ENCODE measurements around the gene LRRC75B.

LRRC75B gene

DNA sequence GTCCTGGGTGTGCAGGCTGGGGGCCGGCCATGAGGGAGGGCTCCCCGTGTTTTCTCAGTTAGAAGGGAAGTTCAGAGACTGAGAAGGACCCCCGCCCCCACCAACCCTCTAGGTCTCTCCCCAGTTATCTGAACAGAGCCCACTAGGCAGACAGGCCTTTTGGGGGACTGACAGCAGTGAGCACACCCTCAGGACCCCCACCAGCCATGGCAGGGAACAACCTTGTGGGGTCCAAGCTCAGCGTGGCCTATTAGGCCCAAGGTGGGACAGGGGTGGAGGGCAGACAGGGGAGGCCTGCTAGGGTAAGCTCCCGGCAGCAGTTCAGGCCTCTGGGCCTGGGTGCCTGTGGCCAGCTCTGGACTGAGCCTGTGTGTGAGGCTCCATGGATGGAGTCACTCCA, 5.6 kb downstream of the LRRC75B start:
- no peak for DNase-seq (ENCODE audit: low read depth in 2 of 2)

- no peak for DNase-seq (ENCODE audit: low read depth in 2 of 2)
These were observed 6.8 kb downstream of the LRRC75B start for GRCh38 chr22:24585927-24586546.

- no peak for DNase-seq (ENCODE audit: low read depth in 2 of 2)
These were observed 7.4 kb downstream of the LRRC75B start for GRCh38 chr22:24585461-24585860.

DNA sequence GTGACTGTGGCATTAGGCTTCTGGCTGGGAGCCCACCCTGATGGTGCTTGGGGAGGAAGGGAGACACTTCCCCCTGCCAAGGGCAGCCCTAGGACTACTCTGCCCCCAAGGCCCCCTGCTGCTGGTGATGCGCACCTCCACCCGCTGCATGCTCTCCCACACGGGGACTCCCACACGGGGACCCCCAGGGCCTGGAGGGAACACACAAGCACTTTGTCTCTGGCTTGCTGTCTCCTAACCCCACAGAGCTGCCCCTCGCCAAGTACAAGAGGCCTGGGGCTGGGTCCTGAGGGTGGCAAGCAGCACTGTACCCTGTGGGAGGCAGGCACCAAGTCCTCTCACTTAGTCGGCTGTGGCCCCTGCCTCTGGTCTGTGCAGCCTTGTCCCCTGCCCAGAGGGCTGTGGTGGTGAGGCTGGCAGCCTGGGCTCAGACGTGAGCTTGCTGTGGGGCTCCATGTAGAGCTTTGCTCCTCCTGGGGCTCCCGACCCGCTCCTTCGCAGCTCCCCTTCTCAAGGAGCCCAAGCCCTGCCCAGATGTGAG, 7.9 kb downstream of the LRRC75B start:
- DNase-seq (ENCODE audit: low read depth in 2 of 2), result no peak

- DNase-seq (ENCODE audit: low read depth in 2 of 2), result no peak
These were observed 8.6 kb downstream of the LRRC75B start for GRCh38 chr22:24584166-24584790.

DNA sequence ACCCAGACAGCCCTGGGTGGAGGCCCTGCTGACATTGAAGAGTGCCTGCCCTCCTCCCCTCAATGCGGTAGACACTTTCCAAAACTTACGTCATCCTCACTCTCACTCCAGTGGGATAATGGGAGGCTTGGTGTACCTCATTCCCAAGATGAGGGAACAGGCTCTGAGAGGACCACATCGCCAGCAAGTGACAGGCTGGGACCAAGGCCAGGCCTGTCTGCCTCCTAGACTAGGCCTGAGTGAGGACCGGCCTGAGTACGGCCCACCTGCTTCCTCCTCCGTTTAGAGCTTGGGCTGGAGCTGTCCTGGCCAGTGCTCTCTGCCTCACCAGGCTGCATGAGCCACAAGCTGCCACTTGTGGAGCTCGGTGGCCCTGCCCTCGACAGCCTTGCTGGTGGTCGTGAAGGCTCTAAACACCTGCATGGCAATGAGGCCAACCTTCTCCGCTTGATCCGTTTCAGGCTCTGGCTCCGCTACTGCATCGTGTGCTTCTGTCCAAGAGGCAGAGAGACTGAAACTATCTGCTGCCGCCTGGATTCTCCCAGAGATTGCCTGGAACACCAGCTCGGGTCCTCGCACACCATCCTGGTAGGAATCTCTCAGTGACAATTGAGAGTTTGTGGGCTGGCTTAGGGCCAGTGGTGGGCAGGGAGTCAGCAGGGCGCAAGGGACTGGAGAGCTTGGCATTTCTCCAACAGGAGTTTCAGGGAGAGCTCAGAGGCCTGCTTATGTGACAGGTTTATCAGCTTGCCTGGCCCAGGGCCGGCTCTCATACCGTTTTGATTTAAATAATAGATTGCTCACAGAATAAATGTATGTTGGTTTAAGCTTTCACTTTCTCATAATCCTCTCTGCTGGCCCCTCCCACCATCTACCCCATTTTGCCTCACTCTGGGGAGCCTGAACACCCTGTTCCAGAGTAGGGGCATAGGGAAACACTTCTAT, 9.4 kb downstream of the LRRC75B start:
- DNase-seq (ENCODE audit: low read depth in 2 of 2), result no peak

- no peak for DNase-seq (ENCODE audit: low read depth in 2 of 2)
These were observed 10.6 kb downstream of the LRRC75B start for GRCh38 chr22:24582056-24582814.

DNA sequence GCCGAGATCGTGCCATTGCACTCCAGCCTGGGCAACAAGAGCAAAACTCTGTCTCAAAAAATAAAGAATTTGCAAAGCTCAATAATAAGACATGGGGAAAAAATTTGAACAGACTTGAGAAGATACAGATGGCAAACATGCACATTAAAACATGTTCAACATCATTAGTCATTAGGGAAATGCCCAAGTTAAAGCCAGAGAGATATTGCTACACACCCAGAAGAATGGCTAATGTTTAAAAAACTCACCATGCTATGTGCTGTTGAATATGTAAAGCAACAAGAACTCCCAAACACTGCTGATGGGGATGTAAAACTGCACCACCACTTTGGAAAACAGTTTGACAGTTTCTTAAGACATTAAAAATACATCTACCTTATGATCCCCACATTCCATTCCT, 12.6 kb downstream of the LRRC75B start:
- DNase-seq (ENCODE audit: low read depth in 2 of 2), result no peak

GRCh38 chr22:24579258-24579601, 13.6 kb downstream of the LRRC75B start:
- DNase-seq (ENCODE audit: low read depth in 2 of 2), result no peak

DNA sequence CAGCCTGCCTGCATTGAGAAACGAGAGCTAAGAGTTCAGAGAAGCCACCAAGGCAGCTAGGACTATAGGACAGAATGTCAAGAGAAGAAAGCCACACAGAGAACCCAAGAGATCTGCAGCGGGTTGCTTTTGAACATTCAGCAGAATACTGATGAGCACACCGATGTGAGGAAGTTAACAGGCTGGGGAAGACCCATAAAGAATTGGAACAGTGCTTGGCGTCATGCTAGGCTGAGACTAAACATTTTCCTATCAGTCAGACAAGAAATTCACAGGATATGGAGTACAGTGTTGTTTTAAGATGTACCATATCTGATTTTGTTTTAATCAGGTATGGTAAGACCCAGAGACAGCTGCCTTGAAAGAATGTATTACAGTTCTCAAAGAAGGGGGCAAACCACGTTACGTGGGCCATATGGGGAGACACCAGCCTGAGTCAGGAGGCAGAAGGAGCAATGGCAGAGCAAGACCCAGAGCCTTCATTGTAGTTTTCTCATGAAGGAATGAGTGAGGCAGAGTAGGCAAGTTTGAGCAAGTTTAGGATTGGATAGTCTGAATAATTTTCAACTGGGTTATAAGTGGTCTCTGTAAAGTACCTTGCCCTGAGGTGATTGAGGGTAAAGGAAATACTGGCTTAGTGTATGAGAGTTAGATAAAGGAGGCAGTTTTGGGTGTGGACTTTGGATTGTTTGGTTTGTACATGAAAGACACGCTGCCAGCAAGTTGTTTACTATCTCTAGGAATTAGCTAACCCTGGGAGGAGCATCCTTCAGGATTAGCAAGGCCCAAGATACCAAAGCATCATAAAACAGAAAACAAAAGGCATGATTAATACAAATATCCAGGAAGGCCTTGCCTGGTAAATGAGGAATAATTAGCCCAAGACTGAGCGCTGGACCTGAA, 14.3 kb downstream of the LRRC75B start:
- DNase-seq (ENCODE audit: low read depth in 2 of 2), result no peak

- DNase-seq (ENCODE audit: low read depth in 2 of 2), result no peak
These were observed 16.1 kb downstream of the LRRC75B start for GRCh38 chr22:24576778-24577177.

DNA sequence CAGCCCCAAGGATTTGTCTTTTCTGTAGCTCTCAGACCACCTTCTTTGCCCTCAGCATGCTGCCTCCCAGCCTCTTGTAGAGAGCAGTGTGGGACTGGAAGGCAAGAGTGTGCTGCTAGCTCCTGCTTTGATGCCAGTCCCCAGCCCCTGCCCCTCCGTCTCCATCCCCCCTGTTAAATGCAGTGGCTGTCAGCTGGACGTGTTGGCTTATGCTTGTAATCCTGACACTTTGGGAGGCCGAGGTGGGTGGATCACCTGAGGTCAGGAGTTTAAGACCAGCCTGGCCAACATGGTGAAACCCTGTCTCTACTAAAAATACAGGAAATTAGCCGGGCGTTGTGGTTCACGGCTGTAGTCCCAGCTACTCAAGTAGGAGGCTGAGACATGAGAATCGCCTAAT, 21.6 kb downstream of the LRRC75B start:
- no peak for DNase-seq (ENCODE audit: low read depth in 2 of 2)

DNA sequence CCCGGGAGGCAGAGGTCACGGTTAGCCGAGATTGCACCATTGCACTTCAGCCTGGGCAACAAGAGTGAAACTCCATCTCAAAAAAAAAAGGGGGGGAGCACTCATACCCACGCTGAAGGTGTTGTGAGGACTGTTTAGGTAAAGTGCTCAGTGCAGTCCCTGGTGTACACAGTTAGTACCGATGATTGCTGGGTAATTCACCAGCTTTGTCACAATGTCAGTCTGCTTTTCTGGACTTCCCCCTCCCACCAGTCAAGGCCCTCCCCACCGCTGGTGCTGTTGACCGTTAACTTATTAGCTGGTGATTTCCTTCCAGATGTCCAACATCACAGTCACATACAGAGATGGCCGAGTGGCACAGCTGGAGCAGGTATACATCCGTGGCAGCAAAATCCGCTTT, 25.2 kb downstream of the LRRC75B start:
- DNase-seq (ENCODE audit: low read depth in 2 of 2), result no peak

GRCh38 chr22:24566899-24567511, 25.9 kb downstream of the LRRC75B start:
- DNase-seq (ENCODE audit: low read depth in 2 of 2), result no peak

GRCh38 chr22:24565077-24565476, 27.8 kb downstream of the LRRC75B start:
- DNase-seq (ENCODE audit: low read depth in 2 of 2), result no peak

- no peak for DNase-seq (ENCODE audit: low read depth in 2 of 2)
These were observed 28.4 kb downstream of the LRRC75B start for GRCh38 chr22:24564376-24565058.

DNA sequence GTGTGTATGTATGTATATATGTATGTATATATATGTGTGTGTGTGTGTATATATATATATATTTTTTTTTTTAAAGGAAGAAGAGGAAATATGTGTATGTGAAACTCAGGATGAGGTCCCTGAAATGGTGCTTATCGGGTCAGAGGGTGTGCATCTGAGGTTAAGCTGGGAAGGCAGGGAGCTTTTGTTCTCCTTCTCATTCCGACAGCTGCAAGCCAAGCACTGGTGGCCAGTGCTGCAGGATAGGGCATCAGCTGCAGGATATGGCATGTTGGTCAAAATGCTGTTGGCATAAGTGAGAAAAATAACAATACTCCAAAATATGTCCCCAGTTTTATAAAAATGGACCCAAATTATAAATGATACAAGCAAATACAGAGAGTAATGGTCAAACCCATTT, 29.6 kb downstream of the LRRC75B start:
- no peak for DNase-seq (ENCODE audit: low read depth in 2 of 2)

GRCh38 chr22:24559471-24559870, 33.4 kb downstream of the LRRC75B start:
- no peak for DNase-seq (ENCODE audit: low read depth in 2 of 2)

GRCh38 chr22:24555165-24556039, 37.5 kb downstream of the LRRC75B start, which contains the start of gene SNRPD3:
SNRPD3 (plus strand) TSS chr22:24555999; CDS start chr22:24557675, 1,676 bp downstream.
- DNase-seq (ENCODE audit: low read depth in 2 of 2), result peak; percentile 100
